Breast epithelium (tissue), 4 donors: Measurements from ENCODE around the gene BRD3. TPM values are rescaled to one million over a fixed set of nuclear protein-coding genes. Genes with fewer than 3 reads are reported as not detected.

Source experiments
- DNase-seq, 2 donors: peaks; one replicate each; pipeline ENCODE4 v3.0.0-alpha.2; 2019; ENCODE audit warnings: low spot score in 2 of 2
- H3K27ac ChIP-seq, 2 donors: fragments of 200-600 bp; sonication (generic) in 1 of 2; one replicate each; pipeline ENCODE4 v1.5.1; 2016 to 2019; ENCODE audit warnings: mild to moderate bottlenecking in 1 of 2
- H3K27me3 ChIP-seq, 2 donors: fragments of 200-600 bp; sonication (generic) in 1 of 2; one replicate each; pipeline versions ENCODE4 v1.5.1 to v1.6.0; 2017 to 2019; ENCODE audit warnings: control low read depth in 1 of 2, mild to moderate bottlenecking in 1 of 2
- H3K36me3 ChIP-seq: fragments of 200-600 bp; one replicate; pipeline ENCODE4 v1.5.1; 2019
- H3K4me1 ChIP-seq, 2 donors: fragments of 200-600 bp; sonication (generic); one replicate each; pipeline ENCODE4 v1.5.1; 2016 to 2019; ENCODE audit warnings: control low read depth in 1 of 2
- H3K4me3 ChIP-seq, 3 donors: fragments of 200-600 bp; sonication (generic); 1 replicate in 2 of 3; 2 replicates in 1 of 3; pipeline ENCODE4 v1.5.1; 2016 to 2019; ENCODE audit warnings: mild to moderate bottlenecking in 3 of 3, moderate library complexity in 2 of 3
- H3K9me3 ChIP-seq, 2 donors: fragments of 200-600 bp; sonication (generic) in 1 of 2; one replicate each; pipeline ENCODE4 v1.5.1; 2016 to 2019; ENCODE audit warnings: control low read depth in 1 of 2
- CTCF ChIP-seq, 3 donors: fragments of 450-650 bp; IDR thresholded peaks; one replicate each; pipeline ENCODE4 v1.5.1; 2016 to 2017; ENCODE audit warnings: antibody characterized with exemption in 3 of 3, mild to moderate bottlenecking in 3 of 3, moderate library complexity in 3 of 3
- POLR2A ChIP-seq: fragments of 450-650 bp; IDR thresholded peaks from one replicate; pipeline ENCODE4 v1.6.1; 2016; ENCODE audit warnings: antibody characterized with exemption, mild to moderate bottlenecking, moderate library complexity
- POLR2AphosphoS5 ChIP-seq, 3 donors: sonication (generic); formaldehyde crosslinking; IDR thresholded peaks; one replicate each; pipeline ENCODE4 v1.6.1; 2017; ENCODE audit warnings: antibody characterized with exemption in 3 of 3
- intact Hi-C: fragments of 100-400 bp; cut with DNase I; formaldehyde crosslinking; loops from one replicate; pipeline ENCODE4 v1.15.1; 2023; ENCODE audit warnings: low total_unique reads
- total RNA-seq, 3 donors: library from RNA; depleted of rRNA; stranded (reverse); fragments of >200 nt; gene quantifications; one replicate each; pipeline ENCODE4 v1.1.0, GENCODE V29; 2016

BRD3 gene
- total RNA-seq, 3 donors from 2014 or later = 21.6 to 26.2 (median 24.6) TPM

- Histone ChIP-seq H3K27ac (no peak overlapping the region), H3K9me3 (no peaks in the 10 kb centered on the region), H3K4me3 (no peak overlapping the region), H3K27me3 (no peaks in the 10 kb centered on the region), H3K4me1 (no peaks in the 10 kb centered on the region), H3K36me3 (peaks cover 4% of the 10 kb centered on the region)
- no peak for DNase-seq
- TF ChIP-seq POLR2A (no peak), POLR2AphosphoS5 (IDR thresholded peaks at IDR 0.05) (no peak), CTCF (IDR thresholded peaks at IDR 0.05) (no peak)
- intact Hi-C loops = no loop called here
Observed at GRCh38 chr9:134033516-134034214, 34.2 kb downstream of the BRD3 start.

GRCh38 chr9:134032456-134033222, 35.2 kb downstream of the BRD3 start:
- H3K9me3 ChIP-seq = no peaks in the 10 kb centered on the region
- peaks cover 4% of the 10 kb centered on the region for H3K36me3 ChIP-seq
- H3K4me3 ChIP-seq = no peak overlapping the region
- H3K27me3 ChIP-seq = no peaks in the 10 kb centered on the region
- no peak for TF ChIP-seq CTCF (IDR thresholded peaks at IDR 0.05)
- no peak for TF ChIP-seq POLR2A
- TF ChIP-seq POLR2AphosphoS5 (IDR thresholded peaks at IDR 0.05) = no peak
- intact Hi-C loops = no loop called here
- no peak overlapping the region for H3K27ac ChIP-seq
- H3K4me1 ChIP-seq = no peaks in the 10 kb centered on the region
- no peak for DNase-seq

DNA sequence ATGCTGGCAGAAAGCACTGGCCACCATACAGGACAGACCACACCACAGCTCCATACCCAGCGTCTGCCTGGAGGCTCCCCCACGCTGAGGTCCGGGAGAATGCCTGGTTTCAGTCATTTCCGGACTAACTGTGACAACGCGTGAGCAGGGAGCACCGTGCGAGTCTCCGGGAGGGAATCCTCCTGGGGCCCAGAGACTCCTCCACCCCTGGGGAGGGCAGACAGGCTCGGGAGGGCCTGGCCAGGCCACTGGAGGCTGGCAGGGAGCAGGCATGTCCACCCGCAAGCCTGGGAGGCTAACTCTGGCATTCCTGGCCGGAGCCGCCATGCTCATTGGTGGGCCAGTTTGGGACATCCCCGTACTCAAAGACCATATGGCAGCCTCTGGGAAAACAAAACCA, 36.0 kb downstream of the BRD3 start:
- no peaks in the 10 kb centered on the region for H3K27me3 ChIP-seq
- H3K27ac ChIP-seq = no peak overlapping the region
- no peaks in the 10 kb centered on the region for H3K4me1 ChIP-seq
- TF ChIP-seq POLR2AphosphoS5 (IDR thresholded peaks at IDR 0.05) = no peak
- TF ChIP-seq POLR2A = no peak
- no peak for TF ChIP-seq CTCF (IDR thresholded peaks at IDR 0.05)
- intact Hi-C loops = no loop called here
- H3K9me3 ChIP-seq = no peaks in the 10 kb centered on the region
- no peak overlapping the region for H3K4me3 ChIP-seq
- no peak for DNase-seq
- peaks cover 4% of the 10 kb centered on the region for H3K36me3 ChIP-seq

DNA sequence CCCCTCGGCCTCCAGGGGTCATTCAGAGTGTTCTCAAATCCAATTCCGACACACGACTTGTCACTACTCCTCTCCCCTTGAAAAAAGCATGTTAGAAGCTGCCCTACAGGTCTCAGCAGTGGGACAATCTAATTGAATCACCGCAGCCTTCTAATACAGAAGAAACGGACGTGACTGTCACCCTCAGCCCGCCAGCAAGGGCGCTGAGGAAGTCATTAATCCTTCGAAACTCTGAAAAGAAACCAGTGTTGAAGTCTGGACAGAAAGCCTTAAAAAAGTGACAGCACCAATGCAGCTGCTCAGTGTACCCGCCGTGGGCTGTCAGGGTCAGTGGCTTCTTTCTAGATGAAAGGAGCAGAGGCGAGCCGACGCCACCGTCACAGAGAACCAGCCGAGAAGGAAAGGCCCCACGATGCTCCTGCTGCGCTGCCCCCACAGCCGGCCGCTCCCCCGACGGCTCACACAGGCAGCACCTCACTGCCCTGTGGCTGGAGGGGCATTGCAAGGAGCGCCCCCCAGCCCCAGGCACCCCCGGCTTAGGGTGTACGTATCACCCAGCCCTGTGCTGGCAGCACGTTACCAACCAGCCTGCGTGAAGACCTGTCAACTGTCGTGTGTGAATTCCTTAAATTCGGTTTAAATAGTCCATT, 36.9 kb downstream of the BRD3 start:
- no peak for DNase-seq
- Histone ChIP-seq H3K27me3 (no peaks in the 10 kb centered on the region), H3K4me3 (no peak overlapping the region), H3K36me3 (peaks cover 4% of the 10 kb centered on the region), H3K4me1 (no peaks in the 10 kb centered on the region), H3K27ac (no peak overlapping the region), H3K9me3 (no peaks in the 10 kb centered on the region)
- intact Hi-C loops = no loop called here
- TF ChIP-seq POLR2A = no peak
- no peak for TF ChIP-seq CTCF (IDR thresholded peaks at IDR 0.05)
- no peak for TF ChIP-seq POLR2AphosphoS5 (IDR thresholded peaks at IDR 0.05)
